Activated CD4-positive, alpha-beta T cell treated with anti-CD3 and anti-CD28 coated beads, Interleukin-2, amount 50 U/mL, for 24 hours (primary cell): ENCODE data around the gene TOR1A.
"Not testable (repeated sequence)": the region's sequence is repeated elsewhere in the genome, so short reads cannot be mapped to it uniquely, and the experiment has no call there.

Source experiments
- DNase-seq, 2 donors: peaks; one replicate each; pipeline ENCODE4 v3.0.0-alpha.2; 2020; ENCODE audit warnings: low read depth in 1 of 2, low spot score in 1 of 2

Gene TOR1A

GRCh38 chr9:129822898-129823541 lies 916 bp downstream of the TOR1A start:
- DNase-seq = no peak

- no peak for DNase-seq
These were observed 7.2 kb downstream of the TOR1A start for GRCh38 chr9:129816501-129817435.

DNA sequence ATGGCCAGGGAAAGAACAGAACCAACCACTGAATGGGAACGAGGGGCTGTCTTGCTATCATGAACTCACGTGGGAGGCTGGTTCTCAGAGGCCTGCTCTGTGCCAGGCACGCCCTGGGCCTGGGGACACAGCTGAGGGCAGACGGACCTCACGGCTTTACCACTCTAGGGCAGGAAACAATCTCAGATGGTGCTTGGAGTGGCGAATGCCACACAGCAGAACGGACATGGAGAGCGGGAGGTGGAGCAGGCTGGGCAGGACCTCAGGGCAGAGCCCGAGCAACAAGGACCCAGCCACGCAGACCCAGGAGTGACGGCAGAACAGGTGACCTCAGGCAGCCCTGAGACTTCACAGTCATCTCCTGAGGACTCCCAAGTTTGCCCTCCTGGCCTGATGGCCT lies 8.7 kb downstream of the TOR1A start:
- no peak for DNase-seq

DNA sequence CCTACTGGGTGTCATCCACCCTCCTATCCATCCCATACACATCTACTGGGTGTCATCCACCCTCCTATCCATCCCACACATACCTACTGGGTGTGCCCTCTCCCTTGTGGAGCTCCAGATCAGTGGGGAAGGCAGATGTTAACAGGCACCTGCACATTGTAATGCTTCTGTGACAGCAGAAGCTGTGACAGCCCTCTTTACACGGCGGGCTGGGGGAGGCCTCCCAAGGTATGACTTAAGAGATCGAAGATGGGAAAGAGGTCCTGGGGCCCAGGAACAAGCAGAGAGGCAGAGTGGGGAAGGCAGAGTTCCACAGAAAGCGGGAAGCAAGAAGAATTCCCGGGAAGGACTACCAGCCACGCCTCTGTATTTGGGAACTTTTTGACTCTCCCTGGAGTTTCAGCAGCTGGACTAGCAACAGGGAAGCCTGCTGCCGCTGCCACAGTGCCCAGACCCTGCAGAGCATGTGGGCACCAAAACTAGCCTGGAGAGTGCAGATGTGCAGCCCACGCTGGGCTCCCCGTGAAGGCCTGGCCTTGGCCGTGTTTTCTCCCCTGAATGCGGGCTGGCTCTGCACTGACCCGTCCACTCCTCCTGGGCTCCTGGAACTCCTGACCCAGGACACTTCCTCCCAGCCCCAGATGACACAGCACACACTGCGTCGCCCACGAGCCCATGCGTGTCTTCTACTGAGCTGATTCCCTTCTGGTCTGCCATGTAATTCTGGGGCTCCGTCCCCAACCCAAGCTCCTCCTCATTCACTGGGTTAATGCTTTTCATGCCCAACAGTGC lies 9.3 kb downstream of the TOR1A start:
- DNase-seq = no peak

DNA sequence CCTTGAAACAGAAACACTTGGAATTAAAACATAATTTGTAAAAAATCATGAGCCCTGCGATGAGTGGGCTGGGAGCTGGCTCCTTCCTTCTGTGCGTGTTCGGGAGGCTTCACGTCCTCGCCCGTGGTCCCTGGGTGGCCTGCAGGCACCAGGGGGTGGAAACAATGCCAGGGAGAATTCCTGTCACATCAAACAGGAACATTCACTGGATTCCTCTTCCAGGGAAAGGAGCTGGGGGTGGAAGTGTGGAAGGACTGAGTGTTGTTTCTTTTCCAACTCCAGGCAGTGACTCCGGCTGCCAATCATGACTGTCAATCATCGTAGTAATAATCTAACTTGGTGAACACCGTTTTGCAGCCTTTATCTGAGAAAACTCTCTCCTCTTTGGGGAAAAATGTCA lies 10.3 kb downstream of the TOR1A start:
- DNase-seq = no peak

GRCh38 chr9:129812385-129812784 lies 11.6 kb downstream of the TOR1A start:
- no peak for DNase-seq

DNA sequence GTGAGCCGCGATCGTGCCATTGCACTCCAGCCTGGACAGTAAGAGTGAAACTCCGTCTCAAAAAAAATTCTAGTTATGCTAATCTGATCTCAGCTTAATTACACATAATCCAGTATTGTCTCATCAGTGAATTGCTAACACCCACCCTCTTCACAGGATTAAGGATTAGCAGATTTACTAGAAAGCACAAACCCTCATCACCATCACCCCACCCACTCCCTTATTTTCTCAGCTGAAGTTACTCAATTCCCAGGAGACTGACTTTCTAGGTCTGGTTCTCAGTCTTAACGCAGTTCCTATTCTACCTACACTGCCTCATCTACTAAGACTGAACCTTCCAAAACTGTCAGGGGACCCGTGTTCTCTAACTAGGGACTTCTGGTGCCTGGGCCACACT lies 12.0 kb downstream of the TOR1A start:
- no peak for DNase-seq

GRCh38 chr9:129810788-129811187 lies 13.1 kb downstream of the TOR1A start:
- no peak for DNase-seq

DNA sequence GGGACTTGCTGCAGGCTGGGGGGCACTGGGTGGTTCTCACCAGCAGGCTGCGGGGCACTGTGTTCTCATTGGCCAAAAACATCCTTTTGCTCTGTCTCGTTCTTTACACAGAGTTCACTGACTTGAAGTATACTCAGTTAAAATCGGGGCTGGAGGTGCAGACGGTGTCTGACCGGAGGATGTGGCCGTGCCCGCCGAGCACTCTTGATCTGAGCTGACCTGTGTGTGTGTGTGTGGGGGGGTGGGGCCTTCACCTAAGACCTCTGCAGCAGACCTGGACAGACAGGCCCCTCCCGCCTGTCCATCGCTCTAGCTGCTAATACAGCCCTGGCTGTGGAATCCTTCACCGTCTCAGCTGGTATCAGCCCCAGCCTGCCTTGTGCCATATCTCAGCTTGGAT lies 13.8 kb downstream of the TOR1A start:
- DNase-seq = no peak

DNA sequence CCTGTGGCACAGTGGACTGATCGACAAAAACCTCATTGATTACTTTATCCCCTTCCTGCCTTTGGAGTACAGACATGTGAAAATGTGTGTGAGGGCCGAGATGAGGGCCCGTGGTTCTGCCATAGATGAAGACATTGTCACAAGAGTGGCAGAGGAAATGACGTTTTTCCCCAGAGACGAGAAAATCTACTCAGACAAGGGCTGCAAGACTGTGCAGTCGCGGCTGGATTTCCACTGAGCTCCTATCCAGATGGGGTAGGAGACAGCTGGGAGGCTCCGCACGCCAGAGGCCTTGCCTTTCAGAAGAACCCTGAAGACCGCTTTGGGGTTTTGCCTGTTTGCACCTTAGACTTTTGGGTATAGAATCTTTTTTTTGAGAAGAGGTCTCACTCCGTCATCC lies 14.6 kb downstream of the TOR1A start:
- DNase-seq = no peak

GRCh38 chr9:129806061-129806460 lies 17.9 kb downstream of the TOR1A start:
- no peak for DNase-seq

- no peak for DNase-seq
These were observed 20.3 kb downstream of the TOR1A start for GRCh38 chr9:129803676-129804060.

DNA sequence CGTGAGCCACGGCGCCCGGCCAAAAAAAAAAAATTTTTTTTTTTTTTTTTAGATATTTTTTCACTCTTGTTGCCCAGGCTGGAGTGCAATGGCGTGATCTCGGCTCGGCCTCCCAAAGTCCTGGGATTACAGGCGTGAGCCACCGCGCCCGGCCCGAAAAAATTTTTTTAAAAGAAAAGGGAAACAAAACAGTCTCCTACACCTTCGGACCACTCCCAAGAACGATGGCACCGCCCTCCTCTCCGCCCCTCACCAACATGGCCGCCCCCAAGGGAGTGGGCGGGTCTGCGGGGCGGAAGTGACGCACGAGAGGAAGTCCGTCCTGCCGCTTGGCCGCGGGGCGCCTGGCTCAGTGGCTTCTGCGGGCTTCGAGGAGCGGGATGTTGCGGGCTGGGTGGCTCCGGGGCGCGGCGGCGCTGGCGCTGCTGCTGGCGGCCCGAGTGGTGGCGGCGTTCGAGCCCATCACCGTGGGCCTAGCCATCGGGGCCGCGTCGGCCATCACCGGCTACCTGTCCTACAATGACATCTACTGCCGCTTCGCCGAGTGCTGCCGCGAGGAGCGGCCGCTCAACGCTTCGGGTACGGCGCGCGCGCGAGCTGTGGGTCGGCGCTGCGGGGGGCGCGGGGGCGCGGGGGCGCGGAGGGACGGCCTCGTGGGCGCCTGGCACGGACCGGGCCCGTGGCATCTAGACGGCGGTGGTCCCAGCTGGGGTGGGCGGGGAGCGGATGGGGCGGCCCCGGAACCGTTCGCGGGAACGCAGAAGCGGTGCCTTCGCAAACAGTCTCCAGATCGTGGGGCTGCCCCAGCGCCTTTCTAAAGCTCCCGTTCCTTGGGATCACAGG lies 20.9 kb downstream of the TOR1A start, which contains the start of gene TOR1B:
Gene TOR1B, plus strand, starts transcription at position 352 of the 843 bp plus-strand sequence. Its CDS starts 29 bp downstream, at position 381.
- DNase-seq = peak; percentile 92 to 94

- no peak for DNase-seq
These were observed 22.4 kb downstream of the TOR1A start for GRCh38 chr9:129801504-129801903.

DNA sequence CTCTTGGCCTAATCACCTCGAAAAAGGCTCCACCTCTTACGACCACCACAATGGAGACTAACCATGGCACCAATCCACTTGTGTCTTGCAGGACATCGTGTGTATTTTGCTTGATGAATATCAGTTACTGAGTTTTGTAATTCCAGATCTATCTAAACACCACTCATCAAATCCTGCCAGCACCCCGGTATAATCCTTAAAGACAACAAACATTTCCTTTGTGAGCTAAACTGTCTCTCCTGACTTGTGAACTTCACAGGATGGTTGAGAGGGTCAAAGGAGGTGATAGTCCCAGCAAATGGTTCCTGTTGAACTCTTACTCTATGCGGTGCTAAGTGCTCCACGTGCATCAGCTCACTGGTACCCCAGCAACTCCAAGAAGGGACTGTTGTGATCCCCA lies 25.0 kb downstream of the TOR1A start:
- no peak for DNase-seq

DNA sequence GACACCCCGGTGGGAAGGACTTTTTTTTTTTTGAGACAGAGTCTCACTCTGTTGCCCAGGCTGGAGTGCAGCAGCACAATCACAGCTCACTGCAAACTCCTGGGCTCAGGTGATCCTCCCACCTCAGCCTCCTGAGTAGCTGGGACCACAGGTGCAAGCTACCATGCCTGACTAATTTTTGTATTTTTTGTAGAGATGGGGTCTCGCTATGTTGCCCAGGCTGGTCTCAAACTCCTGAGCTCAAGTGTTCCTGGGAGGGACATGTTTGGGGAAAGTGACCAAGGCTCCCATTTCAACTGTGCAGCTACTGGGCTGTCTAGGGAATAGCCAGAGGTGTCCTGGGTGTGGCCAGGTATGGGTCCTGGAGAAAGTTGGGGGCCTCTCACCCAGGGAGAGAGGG lies 27.9 kb downstream of the TOR1A start:
- DNase-seq = not testable (repeated sequence)

DNA sequence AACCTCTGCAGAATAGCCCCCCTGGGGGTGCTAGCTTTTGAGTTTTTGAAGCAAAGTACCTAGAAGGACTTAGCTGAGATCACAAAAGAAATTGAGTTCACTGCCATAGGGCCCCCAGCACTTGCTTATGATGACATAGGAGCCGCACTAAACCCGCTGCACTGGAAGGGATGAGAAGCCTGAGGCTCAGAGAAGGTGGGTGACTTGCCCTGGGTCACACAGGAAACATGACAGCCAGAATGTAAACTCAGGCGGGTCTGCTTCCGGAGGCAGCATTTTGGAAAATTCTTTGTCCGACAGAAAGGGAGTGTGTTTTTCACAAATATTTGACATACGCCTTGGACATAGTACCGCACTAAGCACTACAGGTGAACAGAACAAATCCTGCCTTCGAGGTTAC lies 29.4 kb downstream of the TOR1A start:
- no peak for DNase-seq

DNA sequence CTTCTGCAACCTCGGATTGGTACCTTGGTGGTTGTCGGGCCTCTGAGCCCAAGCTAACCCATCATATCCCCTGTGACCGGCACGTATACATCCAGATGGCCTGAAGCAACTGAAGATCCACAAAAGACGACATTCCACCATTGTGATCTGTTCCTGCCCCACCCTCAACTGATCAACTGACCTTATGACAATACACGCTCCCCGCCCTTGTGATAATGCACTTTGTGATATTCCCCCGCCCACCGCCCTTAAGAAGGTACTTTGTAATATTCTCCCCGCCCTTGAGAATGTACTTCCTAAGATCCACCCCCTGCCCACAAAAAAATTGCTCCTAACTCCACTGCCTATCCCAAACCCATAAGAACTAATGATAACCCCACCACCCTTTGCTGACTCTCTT lies 37.5 kb downstream of the TOR1A start:
- no peak for DNase-seq

- no peak for DNase-seq
These were observed 38.1 kb downstream of the TOR1A start for GRCh38 chr9:129785866-129786265.

- DNase-seq = not testable (repeated sequence)
These were observed 39.0 kb downstream of the TOR1A start for GRCh38 chr9:129784970-129785369.
